Hematopoietic multipotent progenitor cell treated with erythropoietin and hydrocortisone succinate and interleukin-3 and kit ligand, for 17 days (in vitro differentiated cells): ENCODE measurements around the gene CLPSL2.

Source experiments
- DNase-seq: peaks from one replicate; pipeline ENCODE4 v3.0.0-alpha.2; 2015; ENCODE audit warnings: low spot score

Gene CLPSL2

GRCh38 chr6:35787266-35788218 is 11.1 kb downstream of the CLPSL2 start:
- no peak for DNase-seq

- DNase-seq = no peak
Observed at GRCh38 chr6:35788423-35788982, 12.1 kb downstream of the CLPSL2 start.

GRCh38 chr6:35790683-35791082 is 14.3 kb downstream of the CLPSL2 start:
- no peak for DNase-seq

- no peak for DNase-seq
Observed at GRCh38 chr6:35794536-35795452, 18.4 kb downstream of the CLPSL2 start.

GRCh38 chr6:35795453-35796071 is 19.2 kb downstream of the CLPSL2 start:
- DNase-seq = no peak

GRCh38 chr6:35796236-35796635 is 19.8 kb downstream of the CLPSL2 start:
- DNase-seq = no peak

- DNase-seq = no peak
Observed at GRCh38 chr6:35797837-35798526, 21.6 kb downstream of the CLPSL2 start.

- no peak for DNase-seq
Observed at GRCh38 chr6:35798706-35799105, 22.3 kb downstream of the CLPSL2 start.

GRCh38 chr6:35801148-35801547 is 24.8 kb downstream of the CLPSL2 start:
- DNase-seq = no peak

- no peak for DNase-seq
Observed at GRCh38 chr6:35804996-35805736, 28.8 kb downstream of the CLPSL2 start, which contains the start of gene LHFPL5. Gene LHFPL5, plus strand, starts transcription at chr6:35805352. Its CDS starts 319 bp downstream, at chr6:35805671.

- no peak for DNase-seq
Observed at GRCh38 chr6:35808688-35809087, 32.3 kb downstream of the CLPSL2 start.

GRCh38 chr6:35809809-35810208 is 33.4 kb downstream of the CLPSL2 start:
- DNase-seq = no peak

GRCh38 chr6:35810971-35811698 is 34.7 kb downstream of the CLPSL2 start:
- no peak for DNase-seq

GRCh38 chr6:35811699-35811995 is 35.2 kb downstream of the CLPSL2 start:
- DNase-seq = no peak

GRCh38 chr6:35817515-35817914 is 41.1 kb downstream of the CLPSL2 start:
- no peak for DNase-seq

GRCh38 chr6:35823601-35824000 is 47.2 kb downstream of the CLPSL2 start:
- no peak for DNase-seq

- DNase-seq = no peak
Observed at GRCh38 chr6:35824552-35825192, 48.3 kb downstream of the CLPSL2 start.
